Natural killer cell (primary cell): ENCODE data around the gene FAM227B. TPM values are rescaled to one million over a fixed set of nuclear protein-coding genes. Genes with fewer than 3 reads are reported as not detected.

Source experiments
- ATAC-seq, 3 donors: fragments of 150-1000 bp in 2 of 3; fragments of 200-7000 bp in 1 of 3; cut with Tn5 transposase; 1 replicate in 1 of 3; 2 replicates in 2 of 3; pipeline ENCODE4 v1.10.0; 2021; ENCODE audit warnings: mild to moderate bottlenecking in 2 of 3, moderate library complexity in 2 of 3
- DNase-seq, 2 donors: peaks; one replicate each; pipeline versions ENCODE4 v3.0.0 to v3.0.0-alpha.2; 2013 to 2021; ENCODE audit warnings: mixed read lengths in 1 of 2
- H3K27ac ChIP-seq: one replicate; pipeline ENCODE4 v1.5.1; 2013; ENCODE audit warnings: mild to moderate bottlenecking, low read length
- H3K27me3 ChIP-seq: one replicate; pipeline ENCODE4 v1.6.1; 2013; ENCODE audit warnings: low read length; ENCODE audit not compliant: control insufficient read depth, insufficient read depth
- H3K36me3 ChIP-seq: one replicate; pipeline ENCODE4 v1.6.1; 2013; ENCODE audit warnings: low read length; ENCODE audit not compliant: control insufficient read depth, insufficient read depth
- H3K4me1 ChIP-seq: one replicate; pipeline ENCODE4 v1.6.1; 2013; ENCODE audit warnings: low read length; ENCODE audit not compliant: control insufficient read depth, insufficient read depth
- H3K4me3 ChIP-seq: one replicate; pipeline ENCODE4 v1.5.1; 2013; ENCODE audit warnings: low read length
- H3K9me3 ChIP-seq: one replicate; pipeline ENCODE4 v1.6.1; 2013; ENCODE audit warnings: low read length; ENCODE audit not compliant: control insufficient read depth, insufficient read depth
- H3K27ac Mint-ChIP-seq, 2 donors: one replicate each; pipeline ENCODE4 v1.8.0; 2022; ENCODE audit warnings: mild to moderate bottlenecking in 2 of 2, mixed read lengths in 2 of 2, moderate library complexity in 1 of 2
- H3K27me3 Mint-ChIP-seq, 2 donors: one replicate each; pipeline ENCODE4 v1.8.0; 2022; ENCODE audit warnings: low read depth in 2 of 2, mixed read lengths in 2 of 2
- H3K36me3 Mint-ChIP-seq: one replicate; pipeline ENCODE4 v1.8.0; 2022; ENCODE audit warnings: mixed read lengths
- H3K4me1 Mint-ChIP-seq, 2 donors: one replicate each; pipeline ENCODE4 v1.8.0; 2022; ENCODE audit warnings: mixed read lengths in 2 of 2
- H3K4me3 Mint-ChIP-seq: one replicate; pipeline ENCODE4 v1.8.0; 2022; ENCODE audit warnings: mild to moderate bottlenecking, moderate library complexity, mixed read lengths
- H3K9me3 Mint-ChIP-seq, 2 donors: one replicate each; pipeline ENCODE4 v1.8.0; 2022; ENCODE audit warnings: mixed read lengths in 2 of 2
- WGBS: methylation state at CpG from one replicate; pipeline ENCODE4 v1.1.7; 2013; ENCODE audit warnings: missing lambda C conversion rate; ENCODE audit not compliant: insufficient coverage; 5-methylcytosine and 5-hydroxymethylcytosine counted together
- intact Hi-C: fragments of 100-400 bp; cut with micrococcal nuclease; formaldehyde crosslinking; loops from one replicate; pipeline ENCODE4 v1.14.2; 2022
- total RNA-seq, 4 donors: library from RNA; stranded (reverse); fragments of 120-200 nt in 1 of 4; gene quantifications; one replicate each; pipeline versions ENCODE4 v1.2.3 to v1.2.4, GENCODE V29; 2013 to 2022
- TF ChIP-seq, protein P1 (sequence below): fragments of 200-600 bp; IDR thresholded peaks from one replicate; pipeline ENCODE4 v1.8.0; 2022; ENCODE audit warnings: antibody characterized with exemption

The FAM227B gene
- total RNA-seq, 3 donors from 2014 or later (not counting 1 experiment from before 2014, with no cell fraction given): 3.8 to 5.0 (median 4.9) TPM

DNA sequence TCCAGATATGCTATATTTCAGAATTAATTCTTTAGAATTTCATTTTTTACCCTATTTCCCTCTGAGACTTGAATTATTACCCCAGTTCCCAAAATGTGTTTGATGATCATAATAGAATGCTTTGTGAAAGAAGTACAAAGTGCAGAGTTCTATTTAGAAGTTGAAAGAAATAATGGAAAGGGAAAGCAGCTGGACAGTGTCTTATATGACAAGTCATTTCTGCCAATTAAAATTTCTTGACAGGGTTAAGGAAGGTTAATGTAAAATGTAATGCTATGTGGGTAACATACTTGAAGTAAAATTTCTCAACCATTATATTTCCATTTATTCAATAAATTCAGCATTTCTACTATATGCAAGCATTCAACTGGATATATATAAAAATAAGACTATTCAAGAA is 164.5 kb downstream of the FAM227B start:
- ATAC-seq (no peak), DNase-seq (no peak)
- Histone ChIP-seq H3K4me3 (no peak overlapping the region), H3K4me1 (no peaks in the 10 kb centered on the region), H3K27me3 (peaks cover 7% of the 10 kb centered on the region), H3K36me3 (no peaks in the 10 kb centered on the region), H3K9me3 (no peaks in the 10 kb centered on the region), H3K27ac (no peak overlapping the region)
- TF ChIP-seq, protein P1, sequence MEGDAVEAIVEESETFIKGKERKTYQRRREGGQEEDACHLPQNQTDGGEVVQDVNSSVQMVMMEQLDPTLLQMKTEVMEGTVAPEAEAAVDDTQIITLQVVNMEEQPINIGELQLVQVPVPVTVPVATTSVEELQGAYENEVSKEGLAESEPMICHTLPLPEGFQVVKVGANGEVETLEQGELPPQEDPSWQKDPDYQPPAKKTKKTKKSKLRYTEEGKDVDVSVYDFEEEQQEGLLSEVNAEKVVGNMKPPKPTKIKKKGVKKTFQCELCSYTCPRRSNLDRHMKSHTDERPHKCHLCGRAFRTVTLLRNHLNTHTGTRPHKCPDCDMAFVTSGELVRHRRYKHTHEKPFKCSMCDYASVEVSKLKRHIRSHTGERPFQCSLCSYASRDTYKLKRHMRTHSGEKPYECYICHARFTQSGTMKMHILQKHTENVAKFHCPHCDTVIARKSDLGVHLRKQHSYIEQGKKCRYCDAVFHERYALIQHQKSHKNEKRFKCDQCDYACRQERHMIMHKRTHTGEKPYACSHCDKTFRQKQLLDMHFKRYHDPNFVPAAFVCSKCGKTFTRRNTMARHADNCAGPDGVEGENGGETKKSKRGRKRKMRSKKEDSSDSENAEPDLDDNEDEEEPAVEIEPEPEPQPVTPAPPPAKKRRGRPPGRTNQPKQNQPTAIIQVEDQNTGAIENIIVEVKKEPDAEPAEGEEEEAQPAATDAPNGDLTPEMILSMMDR: no peak
- no peak overlapping the region for H3K27ac Mint-ChIP-seq
- no peaks in the 10 kb centered on the region for H3K4me1 Mint-ChIP-seq
- H3K36me3 Mint-ChIP-seq: no peaks in the 10 kb centered on the region
- H3K9me3 Mint-ChIP-seq: no peaks in the 10 kb centered on the region
- intact Hi-C loops: no loop called here
- H3K27me3 Mint-ChIP-seq: peaks cover 12 to 33% of the 10 kb centered on the region in 2 donors
- no peak overlapping the region for H3K4me3 Mint-ChIP-seq

DNA sequence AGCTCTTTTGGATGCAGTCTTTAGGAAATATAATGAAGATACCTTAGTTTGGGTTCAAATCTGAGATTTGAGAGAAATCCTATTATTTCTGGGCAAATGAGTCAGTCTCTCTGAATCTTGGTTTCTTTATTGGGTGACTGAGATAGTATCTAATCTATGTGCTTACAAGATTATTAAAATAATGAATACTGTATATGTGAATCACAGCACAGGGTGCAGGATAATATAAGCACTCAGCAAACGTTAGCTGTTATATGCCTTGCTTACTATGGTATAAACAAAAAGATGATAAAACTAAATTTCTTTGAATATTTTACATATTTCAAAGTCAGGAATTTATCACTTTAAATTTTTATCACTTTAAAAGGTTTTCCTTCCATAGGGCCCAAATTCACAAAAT is 168.0 kb downstream of the FAM227B start:
- Histone ChIP-seq H3K9me3 (no peaks in the 10 kb centered on the region), H3K4me1 (no peaks in the 10 kb centered on the region), H3K4me3 (no peak overlapping the region), H3K27me3 (peaks cover 4% of the 10 kb centered on the region), H3K36me3 (no peaks in the 10 kb centered on the region), H3K27ac (no peak overlapping the region)
- Mint-ChIP-seq H3K9me3 (no peaks in the 10 kb centered on the region), H3K4me1 (no peaks in the 10 kb centered on the region), H3K27me3 (peaks cover 6 to 21% of the 10 kb centered on the region in 2 donors), H3K36me3 (no peaks in the 10 kb centered on the region), H3K4me3 (no peak overlapping the region), H3K27ac (no peak overlapping the region)
- TF ChIP-seq, protein P1: no peak
- WGBS: no CpG with 5 or more reads among the region's 1 CpG
- intact Hi-C loops: no loop called here
- DNase-seq (no peak), ATAC-seq (no peak)

DNA sequence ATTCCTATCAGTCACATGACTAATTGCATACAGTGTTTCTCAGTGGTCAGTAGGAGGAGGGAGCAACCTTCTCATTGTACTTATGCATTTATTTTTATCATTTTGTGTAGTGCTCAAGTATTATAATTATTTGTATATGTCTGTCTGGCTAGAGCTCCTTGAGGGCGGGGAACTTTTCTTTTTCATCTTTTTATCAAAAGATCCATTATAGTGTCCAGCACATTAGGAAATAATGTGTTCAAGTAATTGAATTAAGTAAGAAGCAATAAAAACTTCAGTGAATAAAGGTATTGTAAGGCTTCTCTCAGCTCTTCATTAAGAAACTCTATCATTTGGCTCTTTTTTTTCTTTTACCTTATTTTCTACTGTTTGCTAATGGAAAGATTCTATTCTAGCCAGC is 178.8 kb downstream of the FAM227B start:
- H3K27ac Mint-ChIP-seq: no peak overlapping the region
- Histone ChIP-seq H3K27ac (no peak overlapping the region), H3K4me3 (no peak overlapping the region), H3K36me3 (no peaks in the 10 kb centered on the region), H3K9me3 (no peaks in the 10 kb centered on the region), H3K27me3 (no peaks in the 10 kb centered on the region), H3K4me1 (peaks cover 4% of the 10 kb centered on the region)
- H3K36me3 Mint-ChIP-seq: no peaks in the 10 kb centered on the region
- ATAC-seq: no peak
- intact Hi-C loops: no loop called here
- TF ChIP-seq, protein P1: no peak
- peaks cover 0 to 3% of the 10 kb centered on the region in 2 donors for H3K27me3 Mint-ChIP-seq
- no peak overlapping the region for H3K4me3 Mint-ChIP-seq
- no peak for DNase-seq
- H3K4me1 Mint-ChIP-seq: peaks cover 23% of the 10 kb centered on the region in 2 donors
- H3K9me3 Mint-ChIP-seq: no peaks in the 10 kb centered on the region
- WGBS: no CpG with 5 or more reads among the region's 1 CpG

DNA sequence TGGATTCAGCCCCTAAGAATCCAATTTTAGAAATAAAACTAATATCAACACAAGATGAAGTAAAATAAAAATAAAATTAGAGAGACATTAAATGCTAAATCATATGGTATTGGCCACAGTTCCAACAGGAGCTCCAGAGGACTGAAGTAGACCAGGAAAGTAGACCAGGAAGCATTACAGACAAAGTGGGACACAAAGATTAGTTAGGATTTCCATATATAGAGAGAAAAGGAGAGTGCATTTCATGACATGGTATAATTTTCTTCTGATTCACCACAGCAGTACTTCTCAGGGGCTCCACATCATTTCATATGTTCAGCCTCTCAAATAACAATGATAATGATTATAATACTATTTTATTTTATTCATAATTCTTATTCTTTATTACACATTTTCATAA is 179.3 kb downstream of the FAM227B start:
- no peak overlapping the region for H3K4me3 Mint-ChIP-seq
- H3K9me3 Mint-ChIP-seq: no peaks in the 10 kb centered on the region
- no peaks in the 10 kb centered on the region for H3K36me3 ChIP-seq
- intact Hi-C loops: no loop called here
- H3K27ac Mint-ChIP-seq: no peak overlapping the region
- peaks cover 23% of the 10 kb centered on the region in 2 donors for H3K4me1 Mint-ChIP-seq
- H3K36me3 Mint-ChIP-seq: no peaks in the 10 kb centered on the region
- TF ChIP-seq, protein P1: no peak
- no peak overlapping the region for H3K27ac ChIP-seq
- H3K27me3 Mint-ChIP-seq: no peaks in the 10 kb centered on the region
- ATAC-seq (no peak), DNase-seq (no peak)
- peaks cover 4% of the 10 kb centered on the region for H3K4me1 ChIP-seq
- H3K4me3 ChIP-seq: no peak overlapping the region
- no peaks in the 10 kb centered on the region for H3K9me3 ChIP-seq
- H3K27me3 ChIP-seq: no peaks in the 10 kb centered on the region
